ENCODE measurements around the gene DLEU7.

DLEU7 gene

GRCh38 chr13:50779443-50780200 lies 63.9 kb downstream of the DLEU7 start:
- no peak overlapping the region for H3K4me3 ChIP-seq (ENCODE audit: low read depth, low read length)
- TF ChIP-seq CTCF (IDR thresholded peaks at IDR 0.05; ENCODE audit: low read depth, low read length, missing control alignments), result no peak
- in situ Hi-C loops (cut with HindIII; ENCODE audit: low sequenced_read_pairs), result no loop called here
- DNase-seq (ENCODE audit: low read depth), result no peak
